ENCODE results near the gene TBXA2R. TPM values are rescaled to one million over a fixed set of nuclear protein-coding genes. Genes with fewer than 3 reads are reported as not detected.
"Not testable (repeated sequence)": the region's sequence is repeated elsewhere in the genome, so short reads cannot be mapped to it uniquely, and the experiment has no call there.

Gene TBXA2R
- total and polyA plus RNA-seq, 9 donors = 0.53 to 2.8 (median 2.2) TPM

DNA sequence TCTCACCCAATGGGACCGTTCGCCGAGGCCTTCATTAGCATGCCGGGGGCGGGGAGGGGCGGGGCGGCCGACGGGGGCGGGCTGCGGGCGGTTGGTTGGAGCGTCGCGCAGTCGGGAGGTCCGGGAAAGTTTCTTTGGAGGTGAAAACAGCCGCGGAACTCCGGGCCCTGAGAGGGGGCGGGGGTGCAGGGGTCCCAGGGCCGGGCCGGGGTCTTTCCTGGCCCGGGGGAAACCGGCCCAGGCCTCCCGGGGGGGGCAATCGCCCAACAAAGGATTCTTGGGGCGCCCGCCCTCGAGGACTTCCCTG is 33.9 kb downstream of the TBXA2R start, which contains the start of gene HMG20B:
HMG20B (plus strand) TSS at position 90 of the 307 bp plus-strand sequence. CDS start 366 bp downstream, outside the sequence.
- Histone ChIP-seq H3K36me3 (ENCODE audit: control insufficient read depth, insufficient read depth, low read length) (peaks cover 12% of the 10 kb centered on the region), H3K27me3 (ENCODE audit: control insufficient read depth, insufficient read depth, low read length) (no peaks in the 10 kb centered on the region), H3K27ac (ENCODE audit: low read length) (peak within 1 kb of the TSS; percentile 83), H3K4me1 (ENCODE audit: control insufficient read depth, insufficient read depth, low read length) (peaks cover 30% of the 10 kb centered on the region), H3K9me3 (replicated peaks; ENCODE audit: control insufficient read depth, low read depth, low read length) (no peaks in the 10 kb centered on the region), H3K4me3 (ENCODE audit: low read length) (peak within 1 kb of the TSS; percentile 86)
- WGBS (ENCODE audit: insufficient coverage) = 0% methylated on average over 22 of the region's 30 CpGs
- no peak for DNase-seq

DNA sequence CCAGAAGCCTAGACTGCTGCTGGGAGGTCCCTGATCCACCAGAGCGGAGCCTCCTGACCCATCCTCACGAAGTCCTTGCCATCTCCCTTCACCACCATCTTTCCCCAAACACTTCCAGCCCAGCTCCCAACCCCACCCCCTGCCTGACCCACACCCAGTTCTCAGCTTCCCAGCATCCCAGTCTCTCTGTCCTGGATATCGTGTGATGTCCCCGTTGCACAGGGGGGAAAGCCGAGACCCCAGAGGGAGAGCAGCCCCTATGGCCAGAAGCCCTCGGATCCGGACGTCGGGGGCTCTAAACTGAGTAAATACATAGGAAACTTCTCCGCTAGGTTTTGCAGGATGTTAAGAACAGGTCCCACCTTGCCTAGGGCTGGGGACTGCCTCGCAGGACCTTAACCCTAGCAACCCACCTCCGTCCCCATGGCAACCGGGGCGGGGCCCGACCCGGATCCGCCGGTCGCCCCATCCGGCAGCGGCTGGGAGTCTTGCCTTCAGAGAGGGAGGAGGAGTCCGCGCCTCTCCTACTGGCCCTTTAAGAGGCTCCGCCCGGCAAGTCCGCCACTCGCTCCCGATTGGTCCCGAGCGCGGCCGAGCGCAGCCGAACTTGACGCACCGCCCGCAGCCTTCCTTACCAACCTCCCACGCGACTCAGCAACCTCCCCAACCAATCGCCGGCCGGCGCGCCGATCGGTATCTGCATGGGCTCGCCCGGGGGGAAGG is 34.4 kb downstream of the TBXA2R start:
- peak overlapping the region; percentile 29 for H3K27ac ChIP-seq (ENCODE audit: low read length)
- peak overlapping the region; percentile 56 for H3K4me3 ChIP-seq (ENCODE audit: low read length)
- H3K36me3 ChIP-seq (ENCODE audit: control insufficient read depth, insufficient read depth, low read length) = peaks cover 12% of the 10 kb centered on the region
- 2% methylated on average over 36 of the region's 48 CpGs for WGBS (ENCODE audit: insufficient coverage)
- H3K9me3 ChIP-seq (replicated peaks; ENCODE audit: control insufficient read depth, low read depth, low read length) = no peaks in the 10 kb centered on the region
- H3K4me1 ChIP-seq (ENCODE audit: control insufficient read depth, insufficient read depth, low read length) = peaks cover 30% of the 10 kb centered on the region
- no peaks in the 10 kb centered on the region for H3K27me3 ChIP-seq (ENCODE audit: control insufficient read depth, insufficient read depth, low read length)
- peak; percentile 100 for DNase-seq

GRCh38 chr19:3570606-3571011 is 36.1 kb downstream of the TBXA2R start:
- Histone ChIP-seq H3K27me3 (ENCODE audit: control insufficient read depth, insufficient read depth, low read length) (no peaks in the 10 kb centered on the region), H3K4me1 (ENCODE audit: control insufficient read depth, insufficient read depth, low read length) (peaks cover 19% of the 10 kb centered on the region), H3K27ac (ENCODE audit: low read length) (no peak overlapping the region), H3K9me3 (replicated peaks; ENCODE audit: control insufficient read depth, low read depth, low read length) (no peaks in the 10 kb centered on the region), H3K36me3 (ENCODE audit: control insufficient read depth, insufficient read depth, low read length) (peaks cover 12% of the 10 kb centered on the region), H3K4me3 (ENCODE audit: low read length) (no peak overlapping the region)
- WGBS (ENCODE audit: insufficient coverage) = 90% methylated on average over 2 of the region's 7 CpGs
- DNase-seq = no peak

DNA sequence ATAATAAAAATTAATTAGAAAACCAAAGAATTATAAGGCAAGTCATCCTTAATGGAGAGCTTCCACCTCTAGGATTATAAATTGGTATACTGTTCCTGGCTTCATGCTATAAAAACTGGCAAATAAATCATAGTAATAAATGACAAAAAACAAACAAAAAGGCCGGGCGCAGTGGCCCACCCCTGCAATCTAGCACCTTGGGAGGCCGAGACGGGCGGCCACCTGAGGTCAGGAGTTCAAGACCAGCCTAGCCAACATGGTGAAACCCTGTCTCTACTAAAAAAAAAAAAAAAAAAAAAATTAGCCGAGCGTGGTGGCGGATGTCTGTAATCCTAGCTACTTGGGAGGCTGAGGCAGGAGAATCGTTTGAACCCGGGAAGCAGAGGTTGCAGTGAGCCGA is 36.6 kb downstream of the TBXA2R start:
- not testable (repeated sequence) for DNase-seq; H3K36me3 ChIP-seq (ENCODE audit: control insufficient read depth, insufficient read depth, low read length); H3K27me3 ChIP-seq (ENCODE audit: control insufficient read depth, insufficient read depth, low read length); H3K27ac ChIP-seq (ENCODE audit: low read length); H3K4me3 ChIP-seq (ENCODE audit: low read length); H3K9me3 ChIP-seq (replicated peaks; ENCODE audit: control insufficient read depth, low read depth, low read length)
- peaks cover 16% of the 10 kb centered on the region for H3K4me1 ChIP-seq (ENCODE audit: control insufficient read depth, insufficient read depth, low read length)
- WGBS (ENCODE audit: insufficient coverage) = no CpG with 5 or more reads among the region's 11 CpGs

GRCh38 chr19:3565139-3565538 is 41.5 kb downstream of the TBXA2R start:
- DNase-seq = no peak
- no peak overlapping the region for H3K4me3 ChIP-seq (ENCODE audit: low read length)
- H3K4me1 ChIP-seq (ENCODE audit: control insufficient read depth, insufficient read depth, low read length) = no peaks in the 10 kb centered on the region
- H3K9me3 ChIP-seq (replicated peaks; ENCODE audit: control insufficient read depth, low read depth, low read length) = no peaks in the 10 kb centered on the region
- H3K27me3 ChIP-seq (ENCODE audit: control insufficient read depth, insufficient read depth, low read length) = no peaks in the 10 kb centered on the region
- H3K27ac ChIP-seq (ENCODE audit: low read length) = no peak overlapping the region
- no peaks in the 10 kb centered on the region for H3K36me3 ChIP-seq (ENCODE audit: control insufficient read depth, insufficient read depth, low read length)
- 72% methylated on average over 16 of the region's 19 CpGs for WGBS (ENCODE audit: insufficient coverage)

DNA sequence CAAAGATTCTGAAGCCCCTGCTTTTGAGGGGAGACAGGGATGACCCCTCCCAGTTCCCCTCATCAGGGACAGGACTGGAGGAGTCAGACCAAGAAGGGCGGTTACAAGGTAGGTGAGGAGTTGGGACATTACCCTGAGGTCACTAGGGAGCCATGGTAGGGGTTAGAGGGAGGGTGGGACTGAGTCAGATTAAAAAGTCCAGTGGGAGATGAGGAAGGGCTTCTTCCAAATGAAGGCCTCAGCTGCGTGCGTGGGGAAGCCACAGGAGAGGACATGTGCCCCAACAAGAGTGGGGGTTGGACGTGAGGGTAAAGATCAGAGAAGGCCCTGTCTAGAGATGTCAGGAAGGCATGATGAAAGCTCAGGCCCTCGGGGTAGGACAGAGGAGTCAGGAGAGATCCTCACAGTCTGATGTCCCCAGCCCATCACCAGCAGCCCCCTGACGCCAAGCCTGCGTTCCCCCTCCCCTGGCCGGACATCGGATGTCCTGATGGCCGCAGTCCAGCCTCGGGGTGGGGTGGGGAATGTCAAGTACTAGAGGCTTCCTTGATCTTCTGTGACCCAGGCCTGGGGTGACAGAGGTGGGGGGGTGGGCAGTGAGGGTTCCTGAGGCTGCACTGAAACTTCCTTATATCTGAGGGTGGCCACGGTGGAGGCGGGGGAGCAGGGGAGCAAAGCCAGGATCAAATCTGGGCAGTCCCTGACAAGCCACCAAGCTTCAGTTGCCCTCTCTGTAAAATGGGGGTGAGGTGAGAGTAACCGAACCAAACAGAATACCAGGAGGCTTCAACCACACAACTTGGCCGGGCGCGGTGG is 42.8 kb downstream of the TBXA2R start:
- H3K27ac ChIP-seq (ENCODE audit: low read length) = no peak overlapping the region
- no peaks in the 10 kb centered on the region for H3K36me3 ChIP-seq (ENCODE audit: control insufficient read depth, insufficient read depth, low read length)
- DNase-seq = no peak
- H3K4me3 ChIP-seq (ENCODE audit: low read length) = no peak overlapping the region
- H3K27me3 ChIP-seq (ENCODE audit: control insufficient read depth, insufficient read depth, low read length) = no peaks in the 10 kb centered on the region
- H3K4me1 ChIP-seq (ENCODE audit: control insufficient read depth, insufficient read depth, low read length) = no peaks in the 10 kb centered on the region
- WGBS (ENCODE audit: insufficient coverage) = 76% methylated on average over 4 of the region's 17 CpGs
- no peaks in the 10 kb centered on the region for H3K9me3 ChIP-seq (replicated peaks; ENCODE audit: control insufficient read depth, low read depth, low read length)

GRCh38 chr19:3557461-3558248 is 49.0 kb downstream of the TBXA2R start, which contains the start of gene MFSD12:
Gene MFSD12 (minus strand): TSS chr19:3557586. CDS start chr19:3557403, 183 bp downstream.
- no peaks in the 10 kb centered on the region for H3K9me3 ChIP-seq (replicated peaks; ENCODE audit: control insufficient read depth, low read depth, low read length)
- peak within 1 kb of the TSS; percentile 85 for H3K4me3 ChIP-seq (ENCODE audit: low read length)
- under 1% methylated on average over 66 of the region's 81 CpGs for WGBS (ENCODE audit: insufficient coverage)
- no peaks in the 10 kb centered on the region for H3K36me3 ChIP-seq (ENCODE audit: control insufficient read depth, insufficient read depth, low read length)
- peak; percentile 97 for DNase-seq
- H3K27me3 ChIP-seq (ENCODE audit: control insufficient read depth, insufficient read depth, low read length) = no peaks in the 10 kb centered on the region
- peak within 1 kb of the TSS; percentile 84 for H3K27ac ChIP-seq (ENCODE audit: low read length)
- peaks cover 18% of the 10 kb centered on the region for H3K4me1 ChIP-seq (ENCODE audit: control insufficient read depth, insufficient read depth, low read length)

GRCh38 chr19:3556978-3557460 is 49.7 kb downstream of the TBXA2R start:
- H3K4me1 ChIP-seq (ENCODE audit: control insufficient read depth, insufficient read depth, low read length) = peaks cover 18% of the 10 kb centered on the region
- H3K27ac ChIP-seq (ENCODE audit: low read length) = no peak overlapping the region
- H3K27me3 ChIP-seq (ENCODE audit: control insufficient read depth, insufficient read depth, low read length) = no peaks in the 10 kb centered on the region
- WGBS (ENCODE audit: insufficient coverage) = under 1% methylated on average over 60 of the region's 60 CpGs
- no peaks in the 10 kb centered on the region for H3K9me3 ChIP-seq (replicated peaks; ENCODE audit: control insufficient read depth, low read depth, low read length)
- H3K36me3 ChIP-seq (ENCODE audit: control insufficient read depth, insufficient read depth, low read length) = no peaks in the 10 kb centered on the region
- peak overlapping the region; percentile 55 for H3K4me3 ChIP-seq (ENCODE audit: low read length)
- no peak for DNase-seq

DNA sequence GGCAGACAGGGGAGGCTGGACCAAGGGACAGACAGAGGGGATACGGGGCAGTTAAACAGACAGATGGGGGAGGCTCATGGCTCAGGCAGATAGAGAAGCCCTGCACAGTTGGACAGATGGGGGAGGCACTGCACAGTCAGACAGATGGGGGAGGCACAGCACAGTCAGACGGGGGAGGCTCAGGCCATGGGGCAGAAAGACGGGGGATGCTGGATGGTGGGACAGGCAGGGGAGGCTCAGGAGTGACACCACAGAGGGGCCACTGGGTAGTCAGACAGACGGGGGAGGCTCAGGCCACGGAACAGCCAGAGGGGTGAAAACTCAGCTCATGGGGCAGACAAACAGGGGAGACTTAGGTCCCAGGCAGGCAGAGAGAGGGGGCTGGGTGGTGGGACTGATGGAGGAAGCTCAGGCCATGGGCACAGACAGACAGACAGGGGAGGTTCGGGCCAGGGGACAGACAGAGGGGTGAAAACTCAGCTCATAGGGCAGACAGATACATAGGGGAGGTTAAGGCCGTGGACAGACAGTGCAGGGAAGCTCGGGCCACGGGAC is 50.2 kb downstream of the TBXA2R start:
- Histone ChIP-seq H3K27me3 (ENCODE audit: control insufficient read depth, insufficient read depth, low read length) (no peaks in the 10 kb centered on the region), H3K9me3 (replicated peaks; ENCODE audit: control insufficient read depth, low read depth, low read length) (no peaks in the 10 kb centered on the region), H3K4me1 (ENCODE audit: control insufficient read depth, insufficient read depth, low read length) (peaks cover 18% of the 10 kb centered on the region), H3K27ac (ENCODE audit: low read length) (no peak overlapping the region), H3K4me3 (ENCODE audit: low read length) (peak overlapping the region; percentile 55), H3K36me3 (ENCODE audit: control insufficient read depth, insufficient read depth, low read length) (no peaks in the 10 kb centered on the region)
- DNase-seq = no peak
- 30% methylated on average over 9 of the region's 9 CpGs for WGBS (ENCODE audit: insufficient coverage)
